ENCODE results near the gene MPIG6B.
"Not testable (repeated sequence)": the region's sequence is repeated elsewhere in the genome, so short reads cannot be mapped to it uniquely, and the experiment has no call there.

Gene MPIG6B

DNA sequence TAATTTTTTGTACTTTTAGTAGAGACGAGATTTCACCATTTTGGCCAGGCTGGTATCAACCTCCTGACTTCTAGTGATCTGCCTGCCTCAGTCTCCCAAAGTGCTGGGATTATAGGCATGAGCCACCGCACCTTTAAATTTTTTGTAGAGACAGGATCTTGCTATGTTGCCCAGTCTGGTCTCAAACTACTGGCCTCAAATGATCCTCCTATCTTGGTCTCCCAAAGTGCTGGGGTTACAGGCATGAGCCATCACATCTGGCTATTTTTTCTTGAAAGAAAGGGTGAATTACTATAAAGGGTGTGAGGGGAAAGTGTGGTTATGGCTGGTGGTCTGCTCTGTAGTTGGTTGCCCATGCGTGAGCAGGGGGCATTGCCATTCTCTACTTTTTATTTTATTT lies 14.9 kb upstream of the MPIG6B start:
- Histone ChIP-seq H3K36me3 (replicated peaks) (no peaks in the 10 kb centered on the region), H3K4me3 (ENCODE audit: low read depth, low read length) (no peak overlapping the region), H3K27ac (no peak overlapping the region), H3K27me3 (replicated peaks) (no peaks in the 10 kb centered on the region)
- TF ChIP-seq, protein P1, sequence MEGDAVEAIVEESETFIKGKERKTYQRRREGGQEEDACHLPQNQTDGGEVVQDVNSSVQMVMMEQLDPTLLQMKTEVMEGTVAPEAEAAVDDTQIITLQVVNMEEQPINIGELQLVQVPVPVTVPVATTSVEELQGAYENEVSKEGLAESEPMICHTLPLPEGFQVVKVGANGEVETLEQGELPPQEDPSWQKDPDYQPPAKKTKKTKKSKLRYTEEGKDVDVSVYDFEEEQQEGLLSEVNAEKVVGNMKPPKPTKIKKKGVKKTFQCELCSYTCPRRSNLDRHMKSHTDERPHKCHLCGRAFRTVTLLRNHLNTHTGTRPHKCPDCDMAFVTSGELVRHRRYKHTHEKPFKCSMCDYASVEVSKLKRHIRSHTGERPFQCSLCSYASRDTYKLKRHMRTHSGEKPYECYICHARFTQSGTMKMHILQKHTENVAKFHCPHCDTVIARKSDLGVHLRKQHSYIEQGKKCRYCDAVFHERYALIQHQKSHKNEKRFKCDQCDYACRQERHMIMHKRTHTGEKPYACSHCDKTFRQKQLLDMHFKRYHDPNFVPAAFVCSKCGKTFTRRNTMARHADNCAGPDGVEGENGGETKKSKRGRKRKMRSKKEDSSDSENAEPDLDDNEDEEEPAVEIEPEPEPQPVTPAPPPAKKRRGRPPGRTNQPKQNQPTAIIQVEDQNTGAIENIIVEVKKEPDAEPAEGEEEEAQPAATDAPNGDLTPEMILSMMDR (IDR thresholded peaks at IDR 0.05; ENCODE audit: low read depth, low read length, missing control alignments), result no peak
- in situ Hi-C loops (cut with HindIII; ENCODE audit: low pct_ligation_motif_present, low sequenced_read_pairs), result no loop called here
- DNase-seq, result no peak

DNA sequence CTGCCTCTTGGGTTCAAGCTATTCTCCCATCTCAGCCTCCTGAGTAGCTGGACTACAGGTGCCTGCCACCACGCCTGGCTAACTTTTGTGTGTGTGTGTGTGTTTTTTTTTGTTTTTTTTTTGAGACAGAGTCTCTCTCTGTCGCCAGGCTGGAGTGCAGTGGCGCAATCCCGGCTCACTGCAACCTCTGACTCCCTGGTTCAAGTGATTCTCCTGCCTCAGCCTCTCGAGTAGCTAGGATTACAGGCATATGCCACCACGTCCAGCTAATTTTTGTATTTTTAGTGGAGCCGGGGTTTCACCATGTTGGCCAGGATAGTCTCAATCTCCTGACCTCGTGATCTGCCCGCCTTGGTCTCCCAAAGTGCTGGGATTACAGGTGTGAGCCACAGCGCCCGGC lies 14.0 kb upstream of the MPIG6B start:
- H3K27me3 ChIP-seq (replicated peaks); DNase-seq; in situ Hi-C loops (cut with HindIII; ENCODE audit: low pct_ligation_motif_present, low sequenced_read_pairs); H3K27ac ChIP-seq; H3K4me3 ChIP-seq (ENCODE audit: low read depth, low read length); H3K36me3 ChIP-seq (replicated peaks): not testable (repeated sequence)

DNA sequence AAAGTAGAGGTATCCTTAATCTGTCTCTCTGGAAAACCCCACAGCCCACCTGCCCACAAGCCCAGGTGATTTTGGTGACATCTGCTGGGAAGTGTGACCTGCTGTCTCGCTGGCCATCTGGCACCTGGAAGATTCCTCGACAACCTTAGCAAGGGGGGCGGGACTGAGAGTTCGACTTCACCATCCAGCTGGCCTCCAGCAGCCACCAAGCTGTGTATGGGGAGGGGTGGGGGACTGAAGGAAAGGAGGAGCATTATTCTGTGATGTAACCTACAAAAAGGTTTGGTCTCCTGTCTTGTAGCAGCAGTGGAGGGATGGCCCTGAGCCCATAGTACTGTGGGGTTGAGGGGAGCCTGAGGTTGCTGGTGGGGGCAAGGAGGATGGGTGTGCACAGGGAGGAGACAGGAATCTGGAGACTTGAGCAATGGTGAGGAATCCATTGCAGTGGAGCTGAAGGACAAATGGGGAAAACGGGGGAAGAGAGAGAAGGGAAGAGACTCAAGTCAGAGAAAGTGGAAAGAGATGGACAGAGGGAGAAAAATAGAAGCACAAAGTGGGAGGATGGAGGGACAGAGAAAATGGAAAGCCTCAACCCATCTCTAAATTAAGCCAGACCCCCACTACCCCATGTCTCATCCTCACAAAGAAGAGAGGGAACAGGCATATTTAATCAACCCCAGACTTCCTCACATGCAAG lies 12.5 kb upstream of the MPIG6B start:
- Histone ChIP-seq H3K36me3 (replicated peaks) (no peaks in the 10 kb centered on the region), H3K27ac (no peak overlapping the region), H3K27me3 (replicated peaks) (no peaks in the 10 kb centered on the region), H3K4me3 (ENCODE audit: low read depth, low read length) (no peak overlapping the region)
- DNase-seq, result no peak
- in situ Hi-C loops (cut with HindIII; ENCODE audit: low pct_ligation_motif_present, low sequenced_read_pairs), result no loop called here
- TF ChIP-seq, protein P1 (IDR thresholded peaks at IDR 0.05; ENCODE audit: low read depth, low read length, missing control alignments), result no peak

DNA sequence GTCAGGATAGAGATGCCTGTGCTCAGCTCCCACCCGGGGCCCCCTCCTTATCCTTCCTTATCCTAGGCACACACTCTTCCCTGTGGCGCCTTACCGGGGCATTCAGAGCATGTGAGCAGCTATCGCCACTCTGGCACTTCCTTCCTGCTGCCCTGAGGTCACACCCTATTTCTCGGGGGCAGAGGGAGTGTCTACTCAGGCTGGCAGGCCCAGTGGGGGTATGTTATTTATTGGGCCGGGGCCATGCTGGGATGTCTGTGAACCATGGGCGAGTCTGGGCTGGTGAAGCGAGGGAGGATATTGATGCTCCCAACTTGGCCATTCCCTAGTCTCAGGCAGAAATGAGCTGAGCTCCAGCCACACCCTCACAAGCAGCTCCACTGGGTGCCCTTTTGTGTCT lies 11.9 kb upstream of the MPIG6B start:
- in situ Hi-C loops (cut with HindIII; ENCODE audit: low pct_ligation_motif_present, low sequenced_read_pairs), result no loop called here
- Histone ChIP-seq H3K4me3 (ENCODE audit: low read depth, low read length) (no peak overlapping the region), H3K27me3 (replicated peaks) (no peaks in the 10 kb centered on the region), H3K27ac (no peak overlapping the region), H3K36me3 (replicated peaks) (no peaks in the 10 kb centered on the region)
- TF ChIP-seq, protein P1 (IDR thresholded peaks at IDR 0.05; ENCODE audit: low read depth, low read length, missing control alignments), result no peak
- DNase-seq, result no peak

DNA sequence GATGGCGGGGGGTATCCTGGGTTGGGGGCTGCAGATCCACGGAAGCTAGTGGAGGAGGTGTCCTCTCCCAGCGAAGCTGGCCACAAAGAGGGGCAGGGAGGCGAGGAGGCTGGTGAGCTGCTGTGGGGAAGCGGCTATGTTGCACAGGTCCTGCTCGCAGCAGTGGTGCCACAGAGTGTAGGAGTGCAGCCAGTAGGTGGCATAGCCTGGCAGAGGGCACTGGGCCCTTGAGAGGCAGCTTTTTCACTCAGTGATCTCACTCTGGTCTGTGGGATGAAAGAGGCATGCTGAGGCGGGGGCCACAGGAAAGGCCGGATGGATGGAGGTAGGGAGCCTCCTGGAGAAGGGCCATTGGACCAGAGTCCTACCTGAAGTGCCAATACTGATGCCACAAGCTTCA lies 10.9 kb upstream of the MPIG6B start:
- no peak overlapping the region for H3K27ac ChIP-seq
- H3K36me3 ChIP-seq (replicated peaks), result no peaks in the 10 kb centered on the region
- no peaks in the 10 kb centered on the region for H3K27me3 ChIP-seq (replicated peaks)
- DNase-seq, result no peak
- H3K4me3 ChIP-seq (ENCODE audit: low read depth, low read length), result no peak overlapping the region
- TF ChIP-seq, protein P1 (IDR thresholded peaks at IDR 0.05; ENCODE audit: low read depth, low read length, missing control alignments), result peak; percentile 17
- in situ Hi-C loops (cut with HindIII; ENCODE audit: low pct_ligation_motif_present, low sequenced_read_pairs), result no loop called here

DNA sequence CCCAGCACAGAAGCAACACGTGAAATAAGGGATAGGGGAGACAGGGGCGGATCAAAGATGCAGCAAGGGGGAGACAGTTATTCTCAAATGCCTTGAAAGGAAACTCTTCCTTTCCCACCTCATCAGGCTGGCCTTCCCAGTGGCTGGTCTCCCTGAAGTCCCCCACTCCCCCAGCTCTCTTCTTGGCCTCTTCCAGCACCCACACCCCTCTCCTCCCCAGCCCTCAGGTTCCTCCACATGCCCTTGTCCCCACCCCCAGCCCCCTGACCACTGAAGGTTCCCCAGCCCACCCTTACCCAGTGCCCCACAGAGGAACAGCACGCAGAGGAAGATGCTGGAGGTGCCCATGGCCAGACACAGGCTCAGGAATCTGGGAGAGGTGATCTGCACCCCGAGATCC lies 9.7 kb upstream of the MPIG6B start:
- H3K27me3 ChIP-seq (replicated peaks), result no peaks in the 10 kb centered on the region
- DNase-seq, result no peak
- H3K4me3 ChIP-seq (ENCODE audit: low read depth, low read length), result no peak overlapping the region
- H3K27ac ChIP-seq, result no peak overlapping the region
- no peaks in the 10 kb centered on the region for H3K36me3 ChIP-seq (replicated peaks)
- in situ Hi-C loops (cut with HindIII; ENCODE audit: low pct_ligation_motif_present, low sequenced_read_pairs), result no loop called here
- TF ChIP-seq, protein P1 (IDR thresholded peaks at IDR 0.05; ENCODE audit: low read depth, low read length, missing control alignments), result no peak

All from brain microvascular endothelial cell (primary cell).